Kasumi-1 (cell line): Measurements from ENCODE around the gene CDC42EP2.

ENCODE experiments used
- DNase-seq, 2 experiments: peaks; one replicate each; lab custom pipeline; 2025; lab: John Stamatoyannopoulos, UW

CDC42EP2 gene

GRCh38 chr11:65297026-65297672 is 17.5 kb upstream of the CDC42EP2 start:
- DNase-seq: no peak

GRCh38 chr11:65298131-65298535 is 16.5 kb upstream of the CDC42EP2 start:
- no peak for DNase-seq

DNA sequence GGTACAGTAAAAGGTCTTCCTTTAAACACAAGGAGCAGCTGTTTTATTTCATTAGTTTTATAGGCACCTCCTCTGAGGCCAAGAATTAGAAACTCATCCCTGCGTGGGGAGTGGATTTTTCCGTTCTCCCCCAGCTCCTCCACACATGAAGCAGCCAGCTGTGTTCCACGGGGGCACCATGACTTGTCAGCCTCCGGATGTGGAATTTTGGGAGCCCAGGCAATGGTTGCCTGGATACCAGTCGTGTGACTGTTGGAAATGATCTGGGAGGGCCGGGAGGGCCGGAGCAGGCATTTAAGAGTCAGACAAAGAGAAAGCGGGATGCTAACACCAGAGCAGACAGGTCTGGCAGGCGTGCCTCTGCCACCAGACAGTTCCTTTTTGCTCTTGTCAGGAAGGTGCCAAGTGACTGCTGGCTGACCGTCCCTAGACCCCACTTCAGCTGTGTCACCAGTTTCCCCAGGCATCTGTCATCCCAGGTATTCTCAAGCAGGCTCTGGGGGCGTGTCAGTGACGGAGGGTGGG is 15.9 kb upstream of the CDC42EP2 start:
- no peak for DNase-seq

DNA sequence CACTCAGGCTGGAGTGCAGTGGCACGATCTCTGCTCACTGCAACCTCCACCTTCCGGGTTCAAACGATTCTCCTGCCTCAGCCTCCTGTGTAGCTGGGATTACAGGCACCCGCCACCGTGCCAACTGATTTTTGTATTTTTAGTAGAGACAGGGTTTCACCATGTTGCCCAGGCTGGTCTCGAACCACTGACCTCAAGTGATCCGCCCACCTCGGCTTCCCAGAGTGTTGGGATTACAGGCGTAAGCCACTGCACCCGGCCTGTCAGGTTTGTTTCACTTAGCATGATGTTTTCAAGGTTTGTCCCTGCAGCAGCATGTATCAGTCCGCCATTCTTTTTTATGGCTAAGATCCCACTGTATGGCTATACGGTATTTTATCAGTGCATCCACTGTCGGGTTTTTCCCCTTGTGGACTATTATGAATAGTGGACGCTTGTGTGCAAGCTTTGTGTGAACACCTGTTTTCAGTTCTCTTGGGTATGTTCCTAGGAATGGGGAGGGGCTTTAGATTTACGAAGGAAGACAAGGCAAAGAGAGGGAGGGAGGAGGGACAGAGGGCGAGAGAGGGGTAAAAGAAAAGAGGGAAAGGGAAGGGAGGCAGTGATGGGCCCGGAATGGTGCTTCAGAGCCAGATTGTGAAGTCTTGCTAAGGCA is 13.9 kb upstream of the CDC42EP2 start:
- DNase-seq: no peak

DNA sequence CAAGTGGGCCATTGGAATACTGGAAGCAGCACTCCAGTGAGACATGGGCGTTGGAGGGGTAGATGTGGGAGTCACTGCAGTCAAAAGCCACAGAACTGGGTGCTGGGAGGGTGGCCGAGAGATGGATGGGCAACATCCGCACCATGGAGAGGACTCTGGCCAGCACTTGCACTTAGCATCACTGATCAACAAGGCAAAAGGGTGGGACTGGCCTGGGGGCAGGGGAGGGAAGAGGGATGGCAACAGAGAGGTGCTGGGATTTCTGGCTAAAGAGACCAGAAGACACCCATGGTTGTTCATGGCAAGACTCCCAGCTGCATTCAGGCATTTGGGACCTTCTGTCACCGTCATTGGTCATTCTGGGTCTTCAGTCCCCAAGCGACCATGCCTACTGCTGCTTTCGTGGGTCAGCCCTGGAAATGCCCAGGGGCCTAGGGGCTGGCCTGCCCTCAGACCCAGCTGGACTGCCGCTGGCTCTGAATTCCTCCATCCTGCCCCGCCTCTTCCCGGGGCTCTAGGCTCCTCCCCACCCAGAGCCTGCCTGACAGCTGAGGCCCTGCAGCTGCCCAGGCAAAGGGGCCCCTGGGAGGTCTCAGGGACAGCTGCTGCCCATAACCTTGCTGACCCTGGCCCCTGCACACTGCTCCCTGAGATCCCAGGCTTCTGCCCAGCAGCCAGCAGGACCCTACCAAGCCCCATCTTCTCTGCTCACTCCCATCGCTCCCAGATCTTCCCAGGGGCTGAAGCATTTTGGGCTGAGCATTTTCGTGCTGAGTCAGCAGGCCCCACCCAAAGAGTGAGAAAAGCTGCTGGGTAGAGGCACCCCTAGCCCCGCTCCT is 13.0 kb upstream of the CDC42EP2 start:
- DNase-seq: no peak

DNA sequence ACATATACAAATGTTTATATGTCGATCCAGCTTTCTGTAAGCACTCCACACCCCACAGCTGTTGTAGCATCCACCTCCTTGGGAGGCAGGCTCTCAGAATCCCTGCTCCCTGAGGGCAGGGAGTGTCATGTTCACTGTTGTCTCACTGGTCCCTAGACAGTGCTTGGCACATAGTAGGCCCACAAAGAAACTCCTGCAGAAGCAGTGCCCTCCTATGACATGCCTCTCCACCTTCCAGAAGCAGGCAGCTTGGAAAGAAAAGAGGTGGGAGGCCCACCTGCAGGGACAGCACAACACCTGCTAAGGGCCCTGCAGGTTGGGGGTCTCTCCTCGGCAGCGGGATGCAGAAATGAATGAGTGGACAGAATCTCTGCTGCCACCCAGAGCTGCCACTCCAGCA is 11.1 kb upstream of the CDC42EP2 start:
- DNase-seq: no peak

GRCh38 chr11:65304110-65304509 is 10.6 kb upstream of the CDC42EP2 start:
- no peak for DNase-seq

GRCh38 chr11:65304613-65305012 is 10.1 kb upstream of the CDC42EP2 start:
- no peak for DNase-seq

DNA sequence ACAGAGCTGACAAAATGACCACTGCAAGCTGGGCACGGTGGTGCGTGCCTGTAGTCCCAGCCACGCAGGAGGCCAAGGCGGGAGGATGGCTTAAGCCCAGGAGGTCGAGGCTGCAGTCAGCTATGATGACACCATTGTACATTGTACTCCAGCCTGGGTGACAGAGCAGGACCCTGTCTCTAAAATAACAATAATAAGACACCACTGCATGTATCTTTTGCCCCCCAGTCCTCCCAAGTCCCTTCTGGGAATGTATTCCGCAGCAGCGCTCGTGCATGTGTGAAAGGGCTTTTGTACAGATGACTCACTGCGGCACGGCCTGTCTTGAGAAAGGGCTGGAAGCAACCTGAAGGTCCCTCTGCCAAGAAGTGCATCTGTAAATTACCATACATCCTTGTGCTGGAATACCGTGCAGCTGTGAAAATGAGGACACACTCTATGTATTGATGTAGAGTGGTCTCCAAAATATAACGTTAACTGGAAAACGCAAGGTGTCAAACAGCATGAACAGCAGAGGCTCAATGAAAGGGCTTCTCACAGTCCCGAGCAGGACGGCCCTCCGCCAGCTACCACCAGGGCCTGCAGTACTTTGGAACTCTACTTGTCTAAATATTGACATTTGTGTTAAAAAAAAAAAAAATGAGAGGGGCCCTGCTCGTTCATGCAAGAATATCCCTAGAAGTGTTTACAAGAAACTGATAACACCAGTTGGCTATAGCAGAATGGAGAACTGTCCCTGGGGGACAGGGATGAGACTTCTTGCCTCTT is 9.0 kb upstream of the CDC42EP2 start:
- DNase-seq: no peak

- DNase-seq: no peak
Observed at GRCh38 chr11:65307298-65308229, 7.1 kb upstream of the CDC42EP2 start.

- no peak for DNase-seq
Observed at GRCh38 chr11:65308281-65308891, 6.3 kb upstream of the CDC42EP2 start.

DNA sequence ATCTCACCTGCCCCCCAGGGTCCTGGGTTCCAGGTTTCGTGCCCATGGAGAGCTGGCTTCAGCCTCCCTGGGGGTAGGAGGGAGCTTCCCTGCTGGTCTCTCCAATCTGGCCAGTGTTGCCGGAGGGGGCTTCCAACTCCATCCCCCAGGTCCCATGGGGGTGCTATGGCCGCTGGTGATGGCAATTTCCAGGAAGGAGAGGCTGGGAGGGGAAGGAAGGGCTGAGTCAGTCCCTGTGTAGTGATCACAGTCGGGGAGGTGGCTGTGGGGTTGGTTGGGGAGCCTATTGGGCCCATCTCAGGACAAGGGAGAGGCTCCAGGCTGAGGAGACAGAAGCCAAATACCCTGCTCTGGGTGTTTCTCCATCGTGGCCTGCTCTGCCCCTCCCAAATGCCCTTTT is 5.7 kb upstream of the CDC42EP2 start:
- no peak for DNase-seq

GRCh38 chr11:65310215-65310614 is 4.5 kb upstream of the CDC42EP2 start:
- DNase-seq: no peak

DNA sequence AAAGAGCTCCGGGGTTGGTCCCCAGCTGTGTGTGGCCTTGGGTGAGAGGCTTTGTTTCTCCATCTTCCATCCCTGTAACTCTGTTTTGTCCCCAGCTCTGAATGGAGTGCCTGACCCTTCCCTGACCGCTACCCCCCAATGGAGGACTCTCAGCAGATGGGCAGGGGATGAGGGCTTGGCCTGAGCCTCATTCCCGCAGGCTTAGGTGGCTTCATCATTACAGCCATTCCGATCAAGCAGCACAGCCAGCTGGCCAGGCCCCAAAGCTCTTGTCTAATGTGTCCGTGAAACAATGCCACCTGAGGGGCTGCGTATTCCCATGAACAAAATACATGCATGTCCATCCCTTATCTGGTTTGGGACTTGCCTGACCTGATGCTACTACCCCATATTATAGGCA is 3.9 kb upstream of the CDC42EP2 start:
- no peak for DNase-seq

GRCh38 chr11:65311170-65311678 is 3.4 kb upstream of the CDC42EP2 start:
- DNase-seq: no peak

GRCh38 chr11:65315204-65315865 is 669 bp downstream of the CDC42EP2 start:
- peak; percentile 40 to 60 for DNase-seq

GRCh38 chr11:65315866-65316226 is 1.2 kb downstream of the CDC42EP2 start:
- peak in 1 of 2 experiments; percentile 40 for DNase-seq

GRCh38 chr11:65316227-65317024 is 1.8 kb downstream of the CDC42EP2 start:
- DNase-seq: no peak
